Kidney epithelial cell (primary cell): ENCODE measurements around the gene HEY2. TPM values are rescaled to one million over a fixed set of nuclear protein-coding genes. Genes with fewer than 3 reads are reported as not detected.
"Not testable (repeated sequence)": the region's sequence is repeated elsewhere in the genome, so short reads cannot be mapped to it uniquely, and the experiment has no call there.

Source experiments
- DNase-seq: peaks from one replicate; pipeline ENCODE4 v3.0.0-alpha.2; 2010; ENCODE audit warnings: low read depth
- H3K27me3 ChIP-seq: 2 replicates; pipeline ENCODE4 v1.6.0; 2011; ENCODE audit warnings: low read length; ENCODE audit not compliant: control insufficient read depth, insufficient read depth
- H3K36me3 ChIP-seq: 2 replicates; pipeline ENCODE4 v1.5.1; 2011; ENCODE audit warnings: low read length; ENCODE audit not compliant: control insufficient read depth, insufficient read depth
- H3K4me3 ChIP-seq: 2 replicates; pipeline ENCODE4 v1.5.1; 2011; ENCODE audit warnings: low read depth, mild to moderate bottlenecking, control low read depth, low read length
- total RNA-seq: library from RNA; depleted of rRNA; stranded (reverse); fragments of >200 nt; gene quantifications from 2 replicates; pipeline ENCODE4 v1.2.3, GENCODE V29; 2015
- TF ChIP-seq, protein P1 (sequence below): IDR thresholded peaks from 2 replicates; pipeline ENCODE4 v1.5.1; 2011; ENCODE audit warnings: mild to moderate bottlenecking, moderate library complexity, low read length, control low read depth, inconsistent platforms; ENCODE audit not compliant: insufficient read depth, poor library complexity, severe bottlenecking

HEY2 gene
- total RNA-seq, result 0.25 and 1.7 TPM in 2 replicates

DNA sequence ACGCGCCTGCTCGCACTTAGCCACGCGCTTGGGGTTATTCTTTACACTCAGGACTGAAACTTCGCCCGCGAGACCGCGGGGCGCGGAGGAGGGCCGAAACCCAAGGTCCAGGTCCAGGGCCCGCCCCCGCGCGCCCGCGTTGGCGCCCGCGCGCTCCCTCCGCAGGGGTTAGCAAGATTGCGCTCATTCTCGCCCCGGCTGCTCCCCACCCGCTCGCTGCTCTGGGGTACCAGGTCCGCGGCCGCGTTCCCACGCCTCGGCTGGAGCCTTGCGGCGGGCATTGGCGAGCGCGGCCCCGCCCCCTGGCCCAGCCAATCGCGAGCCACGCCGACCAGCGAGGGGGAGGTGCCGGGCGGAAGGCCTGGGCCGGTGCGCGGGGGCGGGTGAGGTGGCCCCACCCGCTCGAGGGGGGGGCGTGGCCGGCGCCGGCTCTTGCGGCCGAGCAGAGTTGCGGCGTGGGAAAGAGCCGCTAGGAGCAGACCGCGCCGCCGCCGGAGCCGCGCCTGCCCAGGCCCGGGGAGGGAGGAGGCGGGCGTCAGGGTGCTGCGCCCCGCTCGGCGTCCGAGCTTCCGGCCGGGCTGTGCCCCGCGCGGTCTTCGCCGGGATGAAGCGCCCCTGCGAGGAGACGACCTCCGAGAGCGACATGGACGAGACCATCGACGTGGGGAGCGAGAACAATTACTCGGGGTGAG is at the start of gene HEY2:
HEY2 (plus strand) TSS at position 460 of the 692 bp plus-strand sequence; CDS start at position 605, 145 bp downstream.
- peak within 1 kb of the TSS; percentile 64 for H3K4me3 ChIP-seq
- TF ChIP-seq, protein P1, sequence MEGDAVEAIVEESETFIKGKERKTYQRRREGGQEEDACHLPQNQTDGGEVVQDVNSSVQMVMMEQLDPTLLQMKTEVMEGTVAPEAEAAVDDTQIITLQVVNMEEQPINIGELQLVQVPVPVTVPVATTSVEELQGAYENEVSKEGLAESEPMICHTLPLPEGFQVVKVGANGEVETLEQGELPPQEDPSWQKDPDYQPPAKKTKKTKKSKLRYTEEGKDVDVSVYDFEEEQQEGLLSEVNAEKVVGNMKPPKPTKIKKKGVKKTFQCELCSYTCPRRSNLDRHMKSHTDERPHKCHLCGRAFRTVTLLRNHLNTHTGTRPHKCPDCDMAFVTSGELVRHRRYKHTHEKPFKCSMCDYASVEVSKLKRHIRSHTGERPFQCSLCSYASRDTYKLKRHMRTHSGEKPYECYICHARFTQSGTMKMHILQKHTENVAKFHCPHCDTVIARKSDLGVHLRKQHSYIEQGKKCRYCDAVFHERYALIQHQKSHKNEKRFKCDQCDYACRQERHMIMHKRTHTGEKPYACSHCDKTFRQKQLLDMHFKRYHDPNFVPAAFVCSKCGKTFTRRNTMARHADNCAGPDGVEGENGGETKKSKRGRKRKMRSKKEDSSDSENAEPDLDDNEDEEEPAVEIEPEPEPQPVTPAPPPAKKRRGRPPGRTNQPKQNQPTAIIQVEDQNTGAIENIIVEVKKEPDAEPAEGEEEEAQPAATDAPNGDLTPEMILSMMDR, result no peak
- no peaks in the 10 kb centered on the region for H3K36me3 ChIP-seq
- peak; percentile 48 for DNase-seq
- peaks cover 32% of the 10 kb centered on the region for H3K27me3 ChIP-seq

DNA sequence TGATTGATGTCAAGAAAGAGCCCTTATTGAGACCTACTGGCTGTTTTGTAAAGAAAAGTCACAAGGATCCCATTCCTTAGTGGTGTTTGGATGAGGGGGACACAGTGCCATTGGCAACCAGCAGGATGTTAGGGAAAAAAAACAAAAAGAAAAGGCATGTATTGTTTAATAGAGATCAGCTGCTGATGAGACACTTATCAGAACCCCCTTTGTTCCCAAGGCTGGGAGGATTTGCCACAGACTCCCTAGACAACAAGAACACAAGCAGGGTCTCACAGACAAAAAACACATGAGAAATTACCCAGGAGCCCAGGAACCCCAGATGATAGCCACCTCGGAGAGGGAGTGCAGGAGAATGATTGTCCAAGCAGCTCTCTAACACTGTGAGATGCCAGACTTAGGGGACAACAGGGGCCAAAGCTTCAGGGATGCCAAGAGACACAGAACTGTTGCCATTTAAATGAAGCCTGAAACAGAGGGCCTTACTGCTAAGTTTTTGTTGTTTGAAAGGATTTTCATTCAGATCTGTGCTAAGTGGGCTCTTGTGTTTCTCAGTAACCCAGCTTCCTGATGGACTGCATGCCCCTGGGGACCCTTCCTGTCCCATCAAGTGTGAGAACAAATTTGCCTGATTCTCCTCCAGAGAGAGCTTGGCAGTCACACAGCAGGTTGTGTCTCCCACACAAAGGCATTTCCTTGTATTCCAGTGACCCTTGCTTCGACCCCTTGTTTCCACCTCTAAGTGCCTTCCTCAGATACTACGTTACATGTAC is 48.7 kb upstream of the HEY2 start:
- no peak for DNase-seq
- no peak overlapping the region for H3K4me3 ChIP-seq
- TF ChIP-seq, protein P1, result no peak

DNA sequence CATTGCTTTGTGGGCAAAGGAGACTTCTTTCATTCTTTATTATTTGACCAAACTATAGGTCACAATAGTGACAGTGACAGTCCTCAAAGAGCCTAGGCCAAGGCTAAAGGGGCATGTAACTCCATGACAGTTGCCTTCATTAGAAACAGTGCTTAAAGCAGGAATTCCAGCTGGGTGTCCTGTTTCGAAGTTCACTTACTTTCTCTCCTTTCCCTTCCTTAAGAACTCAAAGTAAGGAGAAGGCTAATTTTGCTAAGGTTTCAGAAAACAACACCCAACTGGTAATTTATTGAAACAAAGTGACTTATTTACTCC is 48.1 kb upstream of the HEY2 start:
- TF ChIP-seq, protein P1, result no peak
- H3K4me3 ChIP-seq, result no peak overlapping the region
- H3K36me3 ChIP-seq, result no peaks in the 10 kb centered on the region
- no peaks in the 10 kb centered on the region for H3K27me3 ChIP-seq
- DNase-seq, result no peak

More for the DNA sequence above, 48.7 kb upstream of the HEY2 start:
- H3K27me3 ChIP-seq, result no peaks in the 10 kb centered on the region
- H3K36me3 ChIP-seq, result no peaks in the 10 kb centered on the region

DNA sequence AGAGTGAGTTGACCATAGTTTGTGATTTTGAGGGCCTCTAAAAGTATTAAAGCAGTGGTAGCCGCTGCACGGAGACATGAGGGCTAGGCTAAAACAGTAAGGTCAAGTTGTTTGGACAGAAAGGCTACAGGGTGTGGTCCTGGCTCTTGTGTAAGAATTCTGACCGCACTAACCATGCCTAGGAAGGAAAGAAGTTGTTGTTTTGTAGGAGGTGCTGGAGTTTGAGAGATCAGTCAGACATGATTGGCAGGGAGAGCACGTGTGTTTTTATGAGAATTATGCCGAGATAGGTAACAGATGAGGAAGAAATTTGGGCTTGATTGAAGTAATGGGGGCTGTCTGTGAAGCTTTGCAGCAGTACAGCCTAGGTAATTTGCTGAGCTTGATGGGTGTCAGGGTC is 45.5 kb upstream of the HEY2 start:
- DNase-seq, H3K27me3 ChIP-seq, H3K4me3 ChIP-seq, H3K36me3 ChIP-seq: not testable (repeated sequence)

DNA sequence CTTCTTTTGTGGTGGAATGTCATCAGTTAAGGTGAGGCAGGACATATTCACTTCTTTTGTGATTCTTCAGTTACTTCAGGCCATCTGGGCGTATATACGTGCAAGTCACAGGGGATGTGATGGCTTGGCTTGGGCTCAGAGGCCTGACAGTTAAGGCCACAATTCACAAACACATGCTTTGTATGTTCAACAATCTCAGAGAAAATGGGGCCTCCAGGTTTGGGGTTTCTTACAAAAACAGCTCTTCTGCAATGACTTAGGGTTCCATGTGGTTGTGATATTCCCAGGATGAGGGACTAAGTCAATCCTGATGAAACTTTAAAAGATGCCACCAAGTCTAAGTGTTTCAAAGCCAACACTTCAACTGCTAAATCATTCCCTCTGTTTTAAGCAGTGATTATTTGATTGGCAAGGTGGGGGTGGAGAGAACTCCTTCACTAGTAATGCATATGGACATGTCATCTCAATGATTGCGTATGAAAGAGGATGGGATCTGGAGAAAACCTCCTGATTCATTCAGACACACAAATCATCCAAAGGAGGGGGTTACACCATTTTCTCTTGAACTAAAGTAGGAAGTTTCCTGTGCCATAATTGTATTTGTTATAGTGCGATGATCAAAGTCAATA is 41.7 kb upstream of the HEY2 start:
- no peak for DNase-seq
- Histone ChIP-seq H3K27me3 (peaks cover 2% of the 10 kb centered on the region), H3K4me3 (no peak overlapping the region), H3K36me3 (no peaks in the 10 kb centered on the region)
- TF ChIP-seq, protein P1, result no peak

DNA sequence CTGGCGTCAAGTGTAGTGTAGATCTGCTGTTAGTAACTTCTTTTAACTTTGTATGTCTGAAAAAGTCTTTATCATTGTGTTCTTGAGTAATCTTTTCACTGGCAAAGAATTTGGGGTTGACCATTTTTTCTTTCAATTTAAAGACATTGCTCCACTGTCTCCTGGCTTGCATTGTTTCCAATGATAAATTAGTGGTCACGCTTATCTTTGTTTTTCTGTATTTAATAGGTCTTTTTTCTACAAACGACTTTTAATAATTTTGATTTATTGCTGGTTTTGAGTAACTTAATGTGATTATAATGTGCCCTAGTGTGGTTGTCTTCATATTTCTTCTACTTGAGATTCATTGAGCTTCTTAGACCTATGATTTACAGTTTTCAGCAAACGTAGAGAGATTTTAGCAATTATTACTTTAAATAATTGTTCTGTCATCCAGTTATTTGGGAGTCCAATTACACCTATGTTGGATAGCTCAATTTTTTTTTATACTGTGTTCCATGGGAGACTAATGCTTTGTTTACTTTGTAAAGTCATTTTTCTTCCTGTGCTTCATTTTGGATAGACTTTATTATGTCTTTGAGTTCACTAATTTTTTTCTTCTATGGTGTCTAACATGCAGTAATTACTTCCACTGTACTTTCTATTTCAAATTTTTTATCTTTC is 38.3 kb upstream of the HEY2 start:
- TF ChIP-seq, protein P1, result no peak
- no peak for DNase-seq
- H3K36me3 ChIP-seq, result no peaks in the 10 kb centered on the region
- H3K4me3 ChIP-seq, result no peak overlapping the region
- H3K27me3 ChIP-seq, result peaks cover 2% of the 10 kb centered on the region
